ENCODE results near the gene DNAJB8. TPM values are rescaled to one million over a fixed set of nuclear protein-coding genes. Genes with fewer than 3 reads are reported as not detected.

Gene DNAJB8
- total and polyA plus RNA-seq, 8 donors: not detected

DNA sequence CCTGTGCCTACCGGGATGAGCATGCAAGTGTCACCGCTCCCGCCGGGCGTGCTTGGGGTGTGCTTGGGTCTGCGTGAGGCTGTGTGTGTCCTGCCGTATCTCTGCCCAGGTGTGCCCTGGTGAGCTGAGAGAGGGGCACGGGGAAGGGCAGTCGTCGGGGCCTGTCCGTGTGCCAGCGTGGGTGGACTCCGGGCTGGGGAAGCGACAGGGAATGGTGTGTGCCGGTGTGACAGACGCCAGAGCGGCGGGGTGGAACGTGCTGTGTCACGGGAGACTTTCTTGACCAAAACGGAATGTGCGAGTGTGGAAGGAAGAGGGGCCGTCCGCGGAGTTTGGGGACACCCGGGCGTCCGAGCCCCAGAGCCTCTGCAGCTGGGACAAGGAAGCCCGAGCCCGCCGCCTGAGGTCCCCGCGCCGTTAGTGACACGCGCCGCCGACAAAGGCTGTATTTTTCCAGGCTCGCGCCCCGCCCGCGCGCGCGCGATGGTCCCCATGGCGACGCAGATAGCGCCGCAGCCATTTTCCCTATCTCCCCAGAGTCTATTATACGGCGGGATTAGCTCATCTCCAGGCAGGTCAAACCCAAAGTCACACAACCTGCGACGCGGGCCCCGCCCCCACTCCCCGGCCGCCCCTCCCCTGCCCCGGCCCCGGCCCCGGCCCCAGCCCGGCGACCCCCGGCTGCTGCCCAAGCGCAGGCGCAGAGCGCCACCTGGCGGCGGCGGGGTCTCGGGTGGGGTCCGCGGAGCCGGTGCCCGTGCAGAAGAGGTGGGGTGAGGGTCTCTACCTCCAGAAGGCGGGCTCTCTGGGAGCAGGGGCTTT, 30.8 kb upstream of the DNAJB8 start:
- Histone ChIP-seq H3K27me3 (peaks cover 39 to 83% of the 10 kb centered on the region in 2 donors), H3K4me1 (peaks cover 9 to 33% of the 10 kb centered on the region in 2 donors), H3K36me3 (no peaks in the 10 kb centered on the region), H3K9me3 (no peaks in the 10 kb centered on the region), H3K4me3 (peak overlapping the region; percentile 46), H3K27ac (peak overlapping the region in 1 of 2 donors; percentile 48)
- TF ChIP-seq, protein P1, sequence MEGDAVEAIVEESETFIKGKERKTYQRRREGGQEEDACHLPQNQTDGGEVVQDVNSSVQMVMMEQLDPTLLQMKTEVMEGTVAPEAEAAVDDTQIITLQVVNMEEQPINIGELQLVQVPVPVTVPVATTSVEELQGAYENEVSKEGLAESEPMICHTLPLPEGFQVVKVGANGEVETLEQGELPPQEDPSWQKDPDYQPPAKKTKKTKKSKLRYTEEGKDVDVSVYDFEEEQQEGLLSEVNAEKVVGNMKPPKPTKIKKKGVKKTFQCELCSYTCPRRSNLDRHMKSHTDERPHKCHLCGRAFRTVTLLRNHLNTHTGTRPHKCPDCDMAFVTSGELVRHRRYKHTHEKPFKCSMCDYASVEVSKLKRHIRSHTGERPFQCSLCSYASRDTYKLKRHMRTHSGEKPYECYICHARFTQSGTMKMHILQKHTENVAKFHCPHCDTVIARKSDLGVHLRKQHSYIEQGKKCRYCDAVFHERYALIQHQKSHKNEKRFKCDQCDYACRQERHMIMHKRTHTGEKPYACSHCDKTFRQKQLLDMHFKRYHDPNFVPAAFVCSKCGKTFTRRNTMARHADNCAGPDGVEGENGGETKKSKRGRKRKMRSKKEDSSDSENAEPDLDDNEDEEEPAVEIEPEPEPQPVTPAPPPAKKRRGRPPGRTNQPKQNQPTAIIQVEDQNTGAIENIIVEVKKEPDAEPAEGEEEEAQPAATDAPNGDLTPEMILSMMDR (IDR thresholded peaks at IDR 0.05): peak; percentile 65 to 73
- DNase-seq: peak in 3 of 4 donors; percentile 50 to 89 (median 71)
- ATAC-seq: peak; percentile 80
- intact Hi-C loops (cut with DNase I): loop anchor here in 1 of 2 donors (5.0 to 10.0 kb wide), 2 partner anchors 70 to 323 kb away; no protein-coding TSS in a partner anchor

DNA sequence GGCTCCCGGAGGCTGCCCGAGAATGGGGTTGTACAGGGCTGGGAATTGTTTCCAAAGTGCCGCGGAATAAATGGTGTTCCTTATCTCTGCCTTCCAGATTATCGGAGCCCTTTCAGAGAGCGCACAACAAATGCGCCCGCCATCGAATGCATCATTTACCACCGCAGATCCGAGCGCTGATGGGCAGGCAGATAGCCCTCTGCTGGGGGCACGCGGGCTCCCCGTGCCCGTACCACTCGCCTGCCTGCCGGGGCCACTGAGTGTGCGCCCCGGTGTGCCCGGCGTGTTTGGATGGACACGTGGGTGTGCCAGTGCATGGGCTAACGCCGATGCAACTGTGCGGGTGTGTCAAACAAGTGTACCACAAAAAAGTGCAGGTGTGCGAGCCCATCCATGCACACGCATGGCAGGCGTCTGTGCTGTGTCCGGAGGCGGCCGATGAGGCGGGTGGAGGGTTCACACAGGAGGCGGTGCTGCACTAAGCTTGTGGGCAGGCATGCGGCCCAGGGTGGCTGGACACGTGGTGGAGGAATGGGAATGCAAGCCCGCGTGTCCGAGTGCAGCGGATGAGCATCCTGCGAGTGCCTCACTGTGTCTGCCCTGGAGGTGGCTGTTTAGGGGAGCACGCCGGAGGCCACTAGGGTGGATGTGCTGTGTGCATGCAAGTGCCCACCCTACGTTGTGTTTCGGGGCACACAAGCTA, 30.1 kb upstream of the DNAJB8 start:
- Histone ChIP-seq H3K36me3 (no peaks in the 10 kb centered on the region), H3K27me3 (peaks cover 47 to 91% of the 10 kb centered on the region in 2 donors), H3K9me3 (no peaks in the 10 kb centered on the region), H3K27ac (peak overlapping the region in 1 of 2 donors; percentile 48), H3K4me3 (peak overlapping the region; percentile 46), H3K4me1 (peaks cover 9 to 41% of the 10 kb centered on the region in 2 donors)
- peak in 1 of 4 donors; percentile 76 for DNase-seq
- intact Hi-C loops (cut with DNase I): loop anchor here in 1 of 2 donors (5.0 to 10.0 kb wide), 2 partner anchors 69 to 322 kb away; no protein-coding TSS in a partner anchor
- TF ChIP-seq, protein P1 (IDR thresholded peaks at IDR 0.05): no peak
- peak; percentile 42 for ATAC-seq

DNA sequence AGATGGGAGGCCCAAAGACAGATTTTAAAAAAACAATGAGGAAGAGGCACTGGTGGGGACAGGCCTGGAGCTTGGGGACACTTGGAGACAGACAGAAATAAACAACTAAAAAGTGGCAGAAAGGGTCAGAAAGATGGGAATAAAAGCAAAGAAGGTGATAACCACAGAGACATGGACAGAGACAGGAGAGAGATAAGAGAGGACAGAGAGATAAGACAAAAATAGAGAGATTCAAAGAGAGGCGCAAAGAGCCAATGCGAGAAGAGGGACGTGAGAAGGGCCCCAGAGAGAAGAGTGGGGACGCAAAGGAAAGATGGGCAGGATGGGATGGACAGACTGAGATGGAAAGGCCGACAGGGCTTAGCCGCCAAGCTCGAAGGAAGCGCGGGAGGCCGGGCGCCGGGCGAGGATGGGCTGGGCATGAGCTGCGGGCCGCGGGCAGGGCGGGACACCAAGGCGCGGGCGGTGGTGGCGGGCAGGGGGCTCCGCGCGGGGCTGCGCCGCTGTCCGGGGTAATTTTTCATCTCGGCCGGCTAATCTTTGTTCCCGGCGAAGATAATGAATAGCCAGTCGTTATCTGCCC, 29.4 kb upstream of the DNAJB8 start:
- Histone ChIP-seq H3K4me1 (peaks cover 9 to 42% of the 10 kb centered on the region in 2 donors), H3K36me3 (no peaks in the 10 kb centered on the region), H3K27me3 (peaks cover 53 to 98% of the 10 kb centered on the region in 2 donors), H3K9me3 (no peaks in the 10 kb centered on the region), H3K4me3 (no peak overlapping the region), H3K27ac (peak overlapping the region in 1 of 2 donors; percentile 26)
- TF ChIP-seq, protein P1 (IDR thresholded peaks at IDR 0.05): no peak
- intact Hi-C loops (cut with DNase I): loop anchor here in 1 of 2 donors (5.0 to 10.0 kb wide), 2 partner anchors 69 to 321 kb away; no protein-coding TSS in a partner anchor
- no peak for ATAC-seq
- DNase-seq: peak in 1 of 4 donors; percentile 72

DNA sequence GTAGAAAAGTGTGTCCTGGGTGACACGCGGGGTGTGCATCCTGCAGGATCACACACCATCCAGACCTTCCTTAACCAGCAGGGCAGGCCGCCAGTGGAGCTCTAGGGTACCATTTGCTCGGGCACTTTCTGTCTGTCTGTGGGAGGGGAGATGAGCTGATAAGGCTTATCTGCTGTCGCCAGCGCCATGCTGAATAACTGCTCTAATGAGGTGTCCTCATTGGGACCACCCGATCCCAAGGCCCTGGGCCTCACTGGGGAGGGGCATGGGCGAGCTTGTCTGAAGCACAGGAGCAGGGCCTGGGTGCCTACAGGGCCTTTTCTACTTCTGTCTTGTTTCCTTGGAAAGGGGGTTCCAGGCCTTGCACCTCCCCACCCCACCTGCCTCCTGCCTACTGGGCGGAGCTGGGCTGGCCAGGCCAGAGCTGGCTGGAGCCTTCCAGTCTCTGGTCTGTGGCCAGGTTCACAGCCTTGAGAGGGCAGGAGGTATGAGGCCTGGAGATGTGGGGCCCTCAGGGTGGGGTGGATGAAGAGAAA, 28.8 kb upstream of the DNAJB8 start:
- H3K27me3 ChIP-seq: peaks cover 59 to 99% of the 10 kb centered on the region in 2 donors
- intact Hi-C loops (cut with DNase I): loop anchor here in 1 of 2 donors (5.0 to 10.0 kb wide), 2 partner anchors 68 to 321 kb away; no protein-coding TSS in a partner anchor
- no peaks in the 10 kb centered on the region for H3K36me3 ChIP-seq
- ATAC-seq (no peak), DNase-seq (no peak)
- peaks cover 9 to 45% of the 10 kb centered on the region in 2 donors for H3K4me1 ChIP-seq
- no peak overlapping the region for H3K4me3 ChIP-seq
- TF ChIP-seq, protein P1 (IDR thresholded peaks at IDR 0.05): no peak
- H3K27ac ChIP-seq: peak overlapping the region in 1 of 2 donors; percentile 26
- H3K9me3 ChIP-seq: no peaks in the 10 kb centered on the region

Data from left lung (tissue), 10 donors.